Naive B cell (primary cell): Measurements from ENCODE around the gene CLUH. TPM values are rescaled to one million over a fixed set of nuclear protein-coding genes. Genes with fewer than 3 reads are reported as not detected.

Experiments used
- ATAC-seq, 2 donors: fragments of 150-1000 bp; cut with Tn5 transposase; 2 replicates each; pipeline ENCODE4 v1.10.0; 2021; ENCODE audit warnings: low read depth in 2 of 2, mild to moderate bottlenecking in 2 of 2, moderate library complexity in 2 of 2
- DNase-seq: peaks from one replicate; pipeline ENCODE4 v3.0.0; 2022
- H3K27ac Mint-ChIP-seq, 6 donors: one replicate each; pipeline ENCODE4 v1.8.0; 2020 to 2022; ENCODE audit warnings: mild to moderate bottlenecking in 6 of 6, mixed read lengths in 6 of 6, moderate library complexity in 5 of 6, inconsistent platforms in 2 of 6
- H3K27me3 Mint-ChIP-seq, 3 donors: one replicate each; pipeline ENCODE4 v1.8.0; 2021 to 2022; ENCODE audit warnings: mixed read lengths in 3 of 3, mild to moderate bottlenecking in 1 of 3
- H3K36me3 Mint-ChIP-seq, 2 donors: one replicate each; pipeline ENCODE4 v1.8.0; 2020 to 2022; ENCODE audit warnings: mixed read lengths in 2 of 2, inconsistent platforms in 1 of 2, mild to moderate bottlenecking in 1 of 2
- H3K4me1 Mint-ChIP-seq, 3 donors: one replicate each; pipeline ENCODE4 v1.8.0; 2020 to 2022; ENCODE audit warnings: mixed read lengths in 3 of 3, inconsistent platforms in 1 of 3, mild to moderate bottlenecking in 1 of 3, moderate library complexity in 1 of 3
- H3K4me3 Mint-ChIP-seq, 8 donors: one replicate each; pipeline ENCODE4 v1.8.0; 2020 to 2022; ENCODE audit warnings: mild to moderate bottlenecking in 8 of 8, mixed read lengths in 8 of 8, moderate library complexity in 8 of 8, inconsistent platforms in 2 of 8
- H3K9me3 Mint-ChIP-seq, 7 donors: one replicate each; pipeline ENCODE4 v1.8.0; 2020 to 2022; ENCODE audit warnings: mixed read lengths in 7 of 7, mild to moderate bottlenecking in 5 of 7, inconsistent platforms in 2 of 7, moderate library complexity in 1 of 7
- polyA plus RNA-seq, 6 donors: library from polyadenylated mRNA; unstranded; fragments of 300-500 nt; fragmentation: Illumina TruSeq; gene quantifications; one replicate each; pipeline ENCODE4 v1.2.3, GENCODE V29; 2021; ENCODE audit warnings: low read depth in 6 of 6

CLUH gene
- polyA plus RNA-seq, 6 donors from 2014 or later, result 3.4 to 14.2 (median 5.3) TPM

- DNase-seq (no peak), ATAC-seq (no peak)
- Mint-ChIP-seq H3K4me3 (no peak overlapping the region), H3K4me1 (peaks cover 0 to 4% (median 0%) of the 10 kb centered on the region in 3 donors), H3K27me3 (peaks cover 14 to 36% (median 32%) of the 10 kb centered on the region in 3 donors), H3K27ac (no peak overlapping the region), H3K36me3 (no peaks in the 10 kb centered on the region), H3K9me3 (peaks cover 0 to 2% (median 0%) of the 10 kb centered on the region in 7 donors)
These were observed 20.2 kb upstream of the CLUH start for GRCh38 chr17:2731807-2732206.

GRCh38 chr17:2730764-2731353 lies 19.3 kb upstream of the CLUH start:
- Mint-ChIP-seq H3K36me3 (peaks cover 0 to 1% of the 10 kb centered on the region in 2 donors), H3K4me1 (peaks cover 0 to 4% (median 0%) of the 10 kb centered on the region in 3 donors), H3K9me3 (peaks cover 0 to 2% (median 0%) of the 10 kb centered on the region in 7 donors), H3K4me3 (no peak overlapping the region), H3K27ac (no peak overlapping the region), H3K27me3 (peaks cover 15 to 38% (median 37%) of the 10 kb centered on the region in 3 donors)
- DNase-seq (no peak), ATAC-seq (no peak)

GRCh38 chr17:2724784-2725164 lies 13.2 kb upstream of the CLUH start:
- peak overlapping the region in 5 of 8 donors; percentile 17 to 70 (median 35) for H3K4me3 Mint-ChIP-seq
- DNase-seq, result no peak

DNA sequence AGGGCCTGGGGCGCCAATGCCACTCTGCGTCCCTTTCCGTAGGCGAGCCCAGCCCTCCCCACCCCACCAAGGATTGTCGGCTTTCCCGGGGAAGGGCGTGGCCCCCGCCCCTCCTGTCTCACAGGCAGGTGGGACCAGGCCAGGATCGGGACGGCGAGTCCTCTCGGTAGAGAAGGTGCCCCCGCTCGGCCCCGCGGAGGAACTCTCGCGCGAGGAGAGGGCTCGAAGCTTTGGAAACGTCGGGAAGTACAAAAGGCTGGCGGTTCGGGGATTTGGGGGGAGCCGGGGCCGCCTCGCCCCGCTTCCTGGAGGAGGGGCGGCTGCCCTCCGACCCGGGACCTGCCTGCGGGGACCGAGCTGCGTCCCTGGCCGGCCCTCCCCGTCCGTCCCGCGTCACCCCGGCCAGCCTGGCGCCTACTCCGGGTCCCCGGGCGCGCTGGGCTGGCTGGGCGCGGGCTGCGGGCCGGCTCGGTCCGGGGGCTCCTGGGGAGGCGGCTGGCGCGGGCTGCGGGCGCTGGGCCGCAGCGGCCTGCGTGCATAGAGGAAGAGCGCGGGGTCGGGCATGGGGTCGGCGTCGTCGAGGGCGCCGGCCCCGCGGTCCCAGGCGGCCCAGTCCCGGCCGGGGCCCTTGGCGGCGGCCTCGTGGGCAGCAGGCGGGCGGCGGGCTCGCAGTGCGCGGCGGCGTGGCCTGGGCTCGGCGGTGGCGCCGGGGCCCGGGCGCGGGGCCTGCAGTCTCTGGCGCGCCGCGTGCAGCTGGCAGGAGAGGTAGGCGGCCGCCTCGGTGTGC lies 12.6 kb upstream of the CLUH start:
- Mint-ChIP-seq H3K27ac (no peak overlapping the region), H3K9me3 (peaks cover 0 to 2% (median 0%) of the 10 kb centered on the region in 7 donors)
- DNase-seq, result no peak

More at GRCh38 chr17:2724784-2725164, 13.2 kb upstream of the CLUH start:
- Mint-ChIP-seq H3K4me1 (peaks cover 3 to 7% (median 6%) of the 10 kb centered on the region in 3 donors), H3K36me3 (peaks cover 0 to 10% of the 10 kb centered on the region in 2 donors), H3K27me3 (peaks cover 12 to 46% (median 24%) of the 10 kb centered on the region in 3 donors), H3K9me3 (peaks cover 0 to 2% (median 0%) of the 10 kb centered on the region in 7 donors), H3K27ac (no peak overlapping the region)
- peak; percentile 72 to 89 for ATAC-seq

GRCh38 chr17:2723505-2723996 lies 12.0 kb upstream of the CLUH start:
- Mint-ChIP-seq H3K36me3 (peaks cover 0 to 10% of the 10 kb centered on the region in 2 donors), H3K27me3 (peaks cover 8 to 46% (median 19%) of the 10 kb centered on the region in 3 donors), H3K4me1 (peaks cover 3 to 7% (median 6%) of the 10 kb centered on the region in 3 donors), H3K9me3 (peaks cover 0 to 2% (median 0%) of the 10 kb centered on the region in 7 donors), H3K4me3 (peak overlapping the region in 6 of 8 donors; percentile 20 to 72 (median 57)), H3K27ac (no peak overlapping the region)
- DNase-seq (no peak), ATAC-seq (no peak)

More for the DNA sequence above, 12.6 kb upstream of the CLUH start:
- Mint-ChIP-seq H3K4me3 (peak overlapping the region in 6 of 8 donors; percentile 23 to 70 (median 58)), H3K4me1 (peaks cover 3 to 7% (median 6%) of the 10 kb centered on the region in 3 donors), H3K36me3 (peaks cover 0 to 10% of the 10 kb centered on the region in 2 donors), H3K27me3 (peaks cover 10 to 46% (median 19%) of the 10 kb centered on the region in 3 donors)
- ATAC-seq, result peak; percentile 18 to 40

- peaks cover 0 to 10% of the 10 kb centered on the region in 2 donors for H3K36me3 Mint-ChIP-seq
- peaks cover 3 to 7% (median 6%) of the 10 kb centered on the region in 3 donors for H3K4me1 Mint-ChIP-seq
- H3K9me3 Mint-ChIP-seq, result peaks cover 0 to 2% (median 0%) of the 10 kb centered on the region in 7 donors
- DNase-seq (no peak), ATAC-seq (no peak)
- H3K27me3 Mint-ChIP-seq, result peaks cover 7 to 45% (median 19%) of the 10 kb centered on the region in 3 donors
- H3K4me3 Mint-ChIP-seq, result peak overlapping the region in 3 of 8 donors; percentile 20 to 61 (median 37)
- no peak overlapping the region for H3K27ac Mint-ChIP-seq
These were observed 11.0 kb upstream of the CLUH start for GRCh38 chr17:2722611-2723010.

- ATAC-seq, result no peak
- no peak for DNase-seq
- no peaks in the 10 kb centered on the region for H3K9me3 Mint-ChIP-seq
- peaks cover 3 to 7% (median 6%) of the 10 kb centered on the region in 3 donors for H3K4me1 Mint-ChIP-seq
- no peak overlapping the region for H3K4me3 Mint-ChIP-seq
- H3K36me3 Mint-ChIP-seq, result peaks cover 0 to 10% of the 10 kb centered on the region in 2 donors
- no peak overlapping the region for H3K27ac Mint-ChIP-seq
- peaks cover 7 to 35% (median 12%) of the 10 kb centered on the region in 3 donors for H3K27me3 Mint-ChIP-seq
These were observed 10.0 kb upstream of the CLUH start for GRCh38 chr17:2721603-2722002.

DNA sequence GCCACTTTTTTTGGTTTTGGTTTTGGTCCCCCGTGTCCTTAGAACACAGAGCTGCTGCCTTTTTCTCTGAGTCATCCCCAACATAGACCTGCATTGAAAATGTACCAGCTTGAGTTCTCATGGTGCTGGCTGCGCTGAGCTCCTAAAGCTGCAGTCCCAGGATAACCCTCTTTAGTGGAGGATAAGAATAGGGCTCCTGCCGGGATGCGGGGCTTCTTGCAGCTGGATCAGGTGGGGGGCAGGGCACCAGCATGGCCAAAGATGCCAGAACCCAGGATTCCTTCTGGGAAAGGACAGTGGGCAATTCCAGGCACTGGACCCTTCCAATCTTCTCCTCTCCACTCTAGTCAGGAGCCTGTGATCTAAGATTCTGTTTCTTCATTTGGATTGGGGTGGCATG lies 8.3 kb upstream of the CLUH start:
- H3K27ac Mint-ChIP-seq, result no peak overlapping the region
- H3K36me3 Mint-ChIP-seq, result no peaks in the 10 kb centered on the region
- H3K4me1 Mint-ChIP-seq, result no peaks in the 10 kb centered on the region
- H3K27me3 Mint-ChIP-seq, result peaks cover 0 to 22% (median 0%) of the 10 kb centered on the region in 3 donors
- no peak for DNase-seq
- H3K9me3 Mint-ChIP-seq, result no peaks in the 10 kb centered on the region
- ATAC-seq, result no peak
- no peak overlapping the region for H3K4me3 Mint-ChIP-seq

- peaks cover 0 to 3% (median 0%) of the 10 kb centered on the region in 3 donors for H3K4me1 Mint-ChIP-seq
- H3K27ac Mint-ChIP-seq, result peak overlapping the region in 1 of 6 donors; percentile 16
These were observed 6.8 kb upstream of the CLUH start for GRCh38 chr17:2718150-2718938.

DNA sequence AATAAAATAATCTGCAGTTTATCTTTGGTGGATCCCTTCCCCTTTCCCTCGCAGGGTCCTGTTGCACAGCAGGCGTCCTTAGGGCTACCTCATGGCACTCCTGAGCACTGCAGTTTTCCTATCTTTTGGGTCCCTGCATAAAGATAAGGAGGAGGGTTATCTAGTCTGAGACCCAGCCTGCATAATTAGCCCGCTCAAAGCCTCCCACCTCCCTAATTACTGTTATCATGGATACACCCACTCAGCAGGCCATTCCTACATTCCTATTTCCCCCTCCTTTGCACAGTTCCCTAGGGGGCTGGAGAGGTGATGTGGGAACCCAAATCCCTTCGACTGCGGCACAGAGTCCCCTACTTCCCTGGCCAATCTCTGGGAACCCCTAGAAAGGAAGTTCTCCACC lies 5.1 kb upstream of the CLUH start:
- H3K9me3 Mint-ChIP-seq, result no peaks in the 10 kb centered on the region
- H3K27ac Mint-ChIP-seq, result no peak overlapping the region

More at GRCh38 chr17:2718150-2718938, 6.8 kb upstream of the CLUH start:
- Mint-ChIP-seq H3K36me3 (no peaks in the 10 kb centered on the region), H3K4me3 (no peak overlapping the region), H3K27me3 (peaks cover 0 to 13% (median 0%) of the 10 kb centered on the region in 3 donors), H3K9me3 (no peaks in the 10 kb centered on the region)
- ATAC-seq, result no peak
- DNase-seq, result no peak

GRCh38 chr17:2713881-2714280 lies 2.3 kb upstream of the CLUH start:
- peak overlapping the region in 4 of 8 donors; percentile 15 to 78 (median 46) for H3K4me3 Mint-ChIP-seq
- H3K27me3 Mint-ChIP-seq, result no peaks in the 10 kb centered on the region
- peaks cover 26 to 31% (median 29%) of the 10 kb centered on the region in 3 donors for H3K4me1 Mint-ChIP-seq

More for the DNA sequence above, 5.1 kb upstream of the CLUH start:
- H3K36me3 Mint-ChIP-seq, result no peaks in the 10 kb centered on the region
- peaks cover 8 to 11% (median 8%) of the 10 kb centered on the region in 3 donors for H3K4me1 Mint-ChIP-seq
- DNase-seq, result no peak
- no peak for ATAC-seq
- H3K4me3 Mint-ChIP-seq, result no peak overlapping the region
- H3K27me3 Mint-ChIP-seq, result peaks cover 0 to 5% (median 0%) of the 10 kb centered on the region in 3 donors

DNA sequence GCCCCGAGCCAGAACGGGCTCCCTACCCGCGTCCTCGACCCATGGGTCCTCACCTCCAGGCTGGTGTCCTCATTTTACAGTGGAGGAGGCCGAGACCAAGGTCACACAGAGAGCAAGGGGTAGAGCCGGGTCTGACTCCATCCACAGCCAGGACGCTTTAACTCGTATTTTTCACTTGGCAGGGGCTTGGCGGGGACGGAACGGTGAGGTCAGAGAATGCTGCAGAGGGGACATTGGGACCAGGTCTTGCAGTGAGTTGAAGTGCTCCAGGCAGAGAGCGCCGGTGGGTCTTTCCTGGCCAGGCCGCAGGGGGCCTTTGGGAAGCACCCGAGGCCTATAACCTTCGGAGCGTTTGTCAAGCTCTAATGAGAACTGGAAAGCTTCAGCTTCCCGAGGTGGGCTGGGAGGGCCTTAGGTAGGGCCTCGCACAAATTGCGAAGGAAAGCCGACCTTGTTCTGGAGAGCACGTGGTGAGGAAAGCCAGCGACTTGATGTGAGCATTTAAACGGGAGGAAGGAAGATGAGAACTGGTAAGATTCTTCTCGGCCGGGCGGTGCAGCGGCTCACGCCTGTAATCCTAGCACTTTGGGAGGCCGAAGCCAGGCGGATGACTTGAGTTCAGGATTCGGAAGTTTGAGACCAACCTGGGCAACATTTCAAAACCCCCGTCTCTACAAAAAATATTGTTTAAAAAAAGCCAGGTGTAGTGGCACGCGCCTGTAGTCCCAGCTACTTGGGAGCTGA lies 908 bp upstream of the CLUH start:
- no peaks in the 10 kb centered on the region for H3K9me3 Mint-ChIP-seq
- H3K4me3 Mint-ChIP-seq, result peak overlapping the region; percentile 83 to 91 (median 87)
- DNase-seq (no peak), ATAC-seq (no peak)
- H3K27ac Mint-ChIP-seq, result peak overlapping the region in 5 of 6 donors; percentile 82 to 89 (median 88)
- no peaks in the 10 kb centered on the region for H3K27me3 Mint-ChIP-seq
- H3K4me1 Mint-ChIP-seq, result peaks cover 33 to 39% (median 37%) of the 10 kb centered on the region in 3 donors
- no peaks in the 10 kb centered on the region for H3K36me3 Mint-ChIP-seq

More at GRCh38 chr17:2713881-2714280, 2.3 kb upstream of the CLUH start:
- Mint-ChIP-seq H3K36me3 (no peaks in the 10 kb centered on the region), H3K9me3 (no peaks in the 10 kb centered on the region), H3K27ac (peak overlapping the region in 1 of 6 donors; percentile 15)
- DNase-seq (no peak), ATAC-seq (no peak)
